Osteocyte (in vitro differentiated cells): ENCODE data around the gene TMEM183A. TPM values are rescaled to one million over a fixed set of nuclear protein-coding genes. Genes with fewer than 3 reads are reported as not detected.

Experiments
- DNase-seq: peaks from one replicate; pipeline ENCODE4 v3.0.0; 2021; ENCODE audit warnings: mixed read lengths; ENCODE audit not compliant: unreplicated experiment; ENCODE audit errors: extremely low spot score
- H3K27ac Mint-ChIP-seq: one replicate; pipeline ENCODE4 v1.8.0; 2021; ENCODE audit warnings: mild to moderate bottlenecking, mixed read lengths; ENCODE audit not compliant: unreplicated experiment
- H3K27me3 Mint-ChIP-seq: one replicate; pipeline ENCODE4 v1.8.0; 2021; ENCODE audit warnings: mixed read lengths; ENCODE audit not compliant: unreplicated experiment
- H3K36me3 Mint-ChIP-seq: one replicate; pipeline ENCODE4 v1.8.0; 2021; ENCODE audit warnings: mixed read lengths; ENCODE audit not compliant: unreplicated experiment
- H3K4me1 Mint-ChIP-seq: one replicate; pipeline ENCODE4 v1.8.0; 2021; ENCODE audit warnings: mixed read lengths; ENCODE audit not compliant: unreplicated experiment
- H3K4me3 Mint-ChIP-seq: one replicate; pipeline ENCODE4 v1.8.0; 2021; ENCODE audit warnings: mild to moderate bottlenecking, moderate library complexity, mixed read lengths; ENCODE audit not compliant: unreplicated experiment
- H3K9me3 Mint-ChIP-seq: one replicate; pipeline ENCODE4 v1.8.0; 2021; ENCODE audit warnings: mixed read lengths; ENCODE audit not compliant: unreplicated experiment
- CTCF ChIP-seq: fragments of 200-600 bp; sonication (generic); IDR thresholded peaks from 2 replicates; pipeline ENCODE4 v1.5.0; 2021; ENCODE audit warnings: antibody characterized with exemption, mild to moderate bottlenecking, moderate library complexity
- total RNA-seq: library from RNA; stranded (reverse); gene quantifications from 2 replicates; pipeline ENCODE4 v1.2.1, GENCODE V29; 2021

TMEM183A gene
- total RNA-seq, 1 donor from 2014 or later: 59.6 TPM

DNA sequence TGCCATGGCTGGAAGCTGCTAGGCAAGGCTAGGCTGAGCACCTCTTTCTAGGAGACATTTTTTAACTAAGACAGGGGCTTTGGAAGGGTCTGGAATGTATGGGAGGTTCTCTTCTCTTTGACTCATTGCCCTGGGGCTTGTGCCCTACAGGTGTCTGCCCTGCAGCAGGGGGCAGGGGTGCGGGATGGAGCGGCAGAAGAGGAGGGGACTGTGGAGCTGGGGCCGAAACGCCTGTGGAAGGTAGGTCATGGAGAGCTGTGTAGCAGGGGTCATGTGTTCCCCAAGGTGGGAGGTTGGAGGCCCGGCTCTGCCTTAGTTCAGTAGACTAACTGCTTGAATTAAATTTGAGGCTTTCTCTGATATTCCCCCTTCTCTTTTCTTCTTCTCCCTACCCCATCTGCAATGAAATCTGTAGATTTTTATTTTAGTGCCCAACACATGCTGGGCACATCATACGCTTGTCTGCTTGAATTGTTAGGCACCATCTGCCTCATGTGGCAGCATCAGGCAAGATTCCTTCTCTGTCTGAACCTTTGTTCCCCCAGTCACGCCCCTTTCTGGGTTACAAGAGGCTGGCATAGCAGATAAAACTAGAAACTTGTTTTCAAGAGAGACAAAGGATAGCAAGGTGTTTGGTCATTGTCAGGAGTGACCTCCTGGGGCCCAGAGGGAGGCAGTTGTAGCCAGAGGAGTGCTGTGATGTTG is 37.5 kb downstream of the TMEM183A start:
- TF ChIP-seq CTCF: no peak
- H3K4me1 Mint-ChIP-seq: peaks cover 6% of the 10 kb centered on the region
- DNase-seq: no peak
- no peak overlapping the region for H3K27ac Mint-ChIP-seq
- H3K4me3 Mint-ChIP-seq: no peak overlapping the region
- peaks cover 5% of the 10 kb centered on the region for H3K27me3 Mint-ChIP-seq
- no peaks in the 10 kb centered on the region for H3K36me3 Mint-ChIP-seq
- no peaks in the 10 kb centered on the region for H3K9me3 Mint-ChIP-seq

- no peaks in the 10 kb centered on the region for H3K9me3 Mint-ChIP-seq
- peaks cover 6% of the 10 kb centered on the region for H3K4me1 Mint-ChIP-seq
- H3K4me3 Mint-ChIP-seq: no peak overlapping the region
- no peak for TF ChIP-seq CTCF
- H3K36me3 Mint-ChIP-seq: no peaks in the 10 kb centered on the region
- H3K27me3 Mint-ChIP-seq: peaks cover 7% of the 10 kb centered on the region
- no peak for DNase-seq
- no peak overlapping the region for H3K27ac Mint-ChIP-seq
Observed at GRCh38 chr1:203045336-203045735, 38.2 kb downstream of the TMEM183A start.

DNA sequence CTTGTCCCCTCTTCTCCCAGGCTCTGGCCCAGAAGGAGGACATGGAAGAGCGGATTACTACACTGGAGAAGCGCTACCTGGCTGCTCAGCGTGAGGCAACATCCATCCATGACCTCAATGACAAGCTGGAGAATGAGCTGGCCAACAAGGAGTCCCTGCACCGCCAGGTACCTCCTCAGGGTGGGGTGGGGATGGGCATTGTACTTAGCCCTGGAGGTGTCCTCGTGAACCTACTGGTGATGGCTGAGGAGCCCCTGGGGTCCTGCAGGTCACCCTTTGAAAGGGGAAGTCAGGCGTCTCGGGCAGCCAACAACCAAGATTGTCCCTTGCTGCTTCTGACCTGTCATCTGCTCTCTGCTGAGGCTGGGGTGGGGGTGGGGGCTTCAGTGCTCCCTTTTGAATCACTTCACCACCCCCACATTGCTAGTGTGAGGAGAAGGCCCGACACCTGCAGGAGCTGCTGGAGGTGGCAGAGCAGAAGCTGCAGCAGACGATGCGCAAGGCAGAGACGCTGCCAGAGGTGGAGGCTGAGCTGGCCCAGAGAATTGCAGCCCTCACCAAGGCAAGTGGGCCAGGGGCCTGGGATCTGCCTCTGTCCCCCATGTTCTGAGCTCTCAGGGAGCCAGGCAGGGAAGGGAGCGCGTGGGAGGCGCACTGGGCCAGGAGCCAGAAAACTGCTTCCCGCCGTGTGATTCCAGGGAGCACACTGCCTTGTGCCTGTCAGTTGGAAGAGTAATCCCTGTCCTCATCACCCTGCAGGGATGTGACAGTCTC is 38.8 kb downstream of the TMEM183A start:
- Mint-ChIP-seq H3K27me3 (peaks cover 12% of the 10 kb centered on the region), H3K36me3 (no peaks in the 10 kb centered on the region), H3K9me3 (no peaks in the 10 kb centered on the region), H3K27ac (no peak overlapping the region), H3K4me3 (no peak overlapping the region), H3K4me1 (peaks cover 6% of the 10 kb centered on the region)
- TF ChIP-seq CTCF: no peak
- no peak for DNase-seq

- Mint-ChIP-seq H3K9me3 (no peaks in the 10 kb centered on the region), H3K4me1 (peaks cover 11% of the 10 kb centered on the region), H3K4me3 (no peak overlapping the region), H3K27ac (no peak overlapping the region), H3K27me3 (peaks cover 20% of the 10 kb centered on the region), H3K36me3 (no peaks in the 10 kb centered on the region)
- DNase-seq: no peak
- no peak for TF ChIP-seq CTCF
Observed at GRCh38 chr1:203046984-203047630, 39.9 kb downstream of the TMEM183A start.

DNA sequence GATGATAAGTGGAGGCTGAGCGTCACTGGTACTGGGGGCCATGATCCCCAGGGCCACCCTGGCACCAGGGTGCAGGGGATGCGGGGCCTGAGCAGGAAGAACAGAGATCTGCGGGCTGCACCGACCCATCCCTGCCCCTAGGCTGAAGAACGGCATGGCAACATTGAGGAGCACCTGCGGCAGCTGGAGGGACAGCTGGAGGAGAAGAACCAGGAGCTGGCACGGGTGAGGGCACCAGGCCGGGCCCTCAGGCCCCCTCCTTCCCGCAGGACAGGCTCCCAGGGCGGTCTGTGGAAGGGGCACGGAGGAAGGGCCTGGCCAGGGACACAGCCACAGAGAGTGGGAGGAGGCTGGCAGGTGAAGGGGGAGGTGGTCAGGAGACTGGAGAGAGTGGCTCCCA is 40.9 kb downstream of the TMEM183A start:
- H3K27me3 Mint-ChIP-seq: peaks cover 29% of the 10 kb centered on the region
- peaks cover 14% of the 10 kb centered on the region for H3K4me1 Mint-ChIP-seq

More for the DNA sequence above, 40.9 kb downstream of the TMEM183A start:
- TF ChIP-seq CTCF: no peak
- H3K9me3 Mint-ChIP-seq: no peaks in the 10 kb centered on the region
- no peaks in the 10 kb centered on the region for H3K36me3 Mint-ChIP-seq
- no peak for DNase-seq
- no peak overlapping the region for H3K27ac Mint-ChIP-seq
- no peak overlapping the region for H3K4me3 Mint-ChIP-seq
